ENCODE data around the gene KCNK3. TPM values are rescaled to one million over a fixed set of nuclear protein-coding genes. Genes with fewer than 3 reads are reported as not detected.

Gene KCNK3
- polyA plus RNA-seq, 1 of the 3 experiments (the other 2 are of a cell fraction), result 0.16 TPM

DNA sequence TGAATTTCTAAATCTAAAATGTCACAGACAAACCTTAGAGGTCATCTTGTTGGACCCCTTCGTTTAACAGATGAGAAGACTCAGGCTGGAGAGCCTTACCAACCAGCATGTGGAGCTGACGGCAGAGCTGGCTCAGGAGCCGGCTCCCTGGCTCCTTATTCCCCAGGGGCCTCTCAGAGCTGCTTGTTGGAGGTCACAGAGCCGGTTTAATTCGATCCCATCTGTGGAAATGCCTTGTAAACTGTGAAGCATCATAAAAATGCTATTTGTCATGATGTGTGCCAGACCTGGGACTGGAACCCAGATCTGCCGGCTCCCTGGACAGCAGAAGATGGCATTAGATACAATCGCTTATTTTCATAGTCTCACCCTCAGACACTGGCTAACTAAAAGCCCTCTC lies 43.2 kb upstream of the KCNK3 start:
- H3K4me3 ChIP-seq (ENCODE audit: low read depth in 2 of 2, low read length in 1 of 2), result no peak overlapping the region
- no peak overlapping the region for H3K27ac ChIP-seq (ENCODE audit: low read depth in 2 of 2, low read length in 1 of 2)
- H3K36me3 ChIP-seq (replicated peaks in 1 of 2; ENCODE audit: control insufficient read depth in 1 of 2, insufficient read depth in 2 of 2, low read length in 1 of 2), result no peaks in the 10 kb centered on the region
- ChIA-PET POLR2A (no interaction called here), CTCF (interaction anchor here (0.6 to 5.5 kb wide), 9 partner anchors 35 to 720 kb away, joined by 3 to 32 read pairs (median 6); no protein-coding TSS in a partner anchor)
- no peak for DNase-seq
- H3K27me3 ChIP-seq (ENCODE audit: insufficient read depth), result peaks cover 40% of the 10 kb centered on the region; the same call in 1 of the 2 replicates
- H3K4me2 ChIP-seq, result no peak overlapping the region
- no peaks in the 10 kb centered on the region for H3K9me3 ChIP-seq
- H3F3A ChIP-seq (replicated peaks; ENCODE audit: insufficient read depth), result no peaks in the 10 kb centered on the region
- WGBS (ENCODE audit: low lambda C conversion rate), result 22% methylated on average over 7 of the region's 7 CpGs
- H3K9me2 ChIP-seq, result no peaks in the 10 kb centered on the region
- TF ChIP-seq FOSL2 (IDR thresholded peaks at IDR 0.05; ENCODE audit: borderline replicate concordance, low read depth) (no peak), RCOR1 (IDR thresholded peaks at IDR 0.05; ENCODE audit: low read length) (0 out of 2 replicates have a peak, but pooled peaks have one; percentile 15)
- no peaks in the 10 kb centered on the region for H3K79me2 ChIP-seq (ENCODE audit: insufficient read depth)
- H4K20me1 ChIP-seq (ENCODE audit: insufficient read depth), result no peaks in the 10 kb centered on the region
- H3K9ac ChIP-seq, result no peak overlapping the region
- peaks cover 0 to 36% of the 10 kb centered on the region in 2 experiments; a peak in 2 of 4 replicates for H3K4me1 ChIP-seq (ENCODE audit: control insufficient read depth in 1 of 2, insufficient read depth in 2 of 2, low read depth in 1 of 2, low read length in 1 of 2)
- H2AFZ ChIP-seq (ENCODE audit: low read depth), result no peak overlapping the region

- ChIA-PET CTCF (interaction anchor here (0.8 to 5.5 kb wide), 6 partner anchors 10 to 95 kb away, joined by 3 to 32 read pairs (median 4); no protein-coding TSS in a partner anchor), POLR2A (no interaction called here)
- WGBS (ENCODE audit: low lambda C conversion rate), result 72% methylated on average over 12 of the region's 12 CpGs
- H3K4me2 ChIP-seq, result no peak overlapping the region
- no peaks in the 10 kb centered on the region for H3K9me3 ChIP-seq
- no peaks in the 10 kb centered on the region for H3F3A ChIP-seq (replicated peaks; ENCODE audit: insufficient read depth)
- H3K27ac ChIP-seq (ENCODE audit: low read depth in 2 of 2, low read length in 1 of 2), result no peak overlapping the region
- no peak overlapping the region for H3K4me3 ChIP-seq (ENCODE audit: low read depth in 2 of 2, low read length in 1 of 2)
- DNase-seq, result no peak
- TF ChIP-seq SMC3 (IDR thresholded peaks at IDR 0.05; ENCODE audit: low read depth, low read length) (no peak), EP300 (IDR thresholded peaks at IDR 0.05; ENCODE audit: borderline replicate concordance in 1 of 2, low read depth in 1 of 2, low read length in 1 of 2) (no peak), ELF1 (IDR thresholded peaks at IDR 0.05) (no peak), NFIC (IDR thresholded peaks at IDR 0.05; ENCODE audit: borderline replicate concordance) (no peak)
- no peaks in the 10 kb centered on the region for H3K36me3 ChIP-seq (replicated peaks in 1 of 2; ENCODE audit: control insufficient read depth in 1 of 2, insufficient read depth in 2 of 2, low read length in 1 of 2)
- no peak overlapping the region for H3K9ac ChIP-seq
- peaks cover 0 to 36% of the 10 kb centered on the region in 2 experiments; a peak in 2 of 4 replicates for H3K4me1 ChIP-seq (ENCODE audit: control insufficient read depth in 1 of 2, insufficient read depth in 2 of 2, low read depth in 1 of 2, low read length in 1 of 2)
- H3K79me2 ChIP-seq (ENCODE audit: insufficient read depth), result no peaks in the 10 kb centered on the region
- no peaks in the 10 kb centered on the region for H3K9me2 ChIP-seq
- H4K20me1 ChIP-seq (ENCODE audit: insufficient read depth), result no peaks in the 10 kb centered on the region
- H3K27me3 ChIP-seq (ENCODE audit: insufficient read depth), result peaks cover 35% of the 10 kb centered on the region; the same call in 1 of the 2 replicates
- H2AFZ ChIP-seq (ENCODE audit: low read depth), result no peak overlapping the region
These were observed 42.4 kb upstream of the KCNK3 start for GRCh38 chr2:26649992-26650712.

DNA sequence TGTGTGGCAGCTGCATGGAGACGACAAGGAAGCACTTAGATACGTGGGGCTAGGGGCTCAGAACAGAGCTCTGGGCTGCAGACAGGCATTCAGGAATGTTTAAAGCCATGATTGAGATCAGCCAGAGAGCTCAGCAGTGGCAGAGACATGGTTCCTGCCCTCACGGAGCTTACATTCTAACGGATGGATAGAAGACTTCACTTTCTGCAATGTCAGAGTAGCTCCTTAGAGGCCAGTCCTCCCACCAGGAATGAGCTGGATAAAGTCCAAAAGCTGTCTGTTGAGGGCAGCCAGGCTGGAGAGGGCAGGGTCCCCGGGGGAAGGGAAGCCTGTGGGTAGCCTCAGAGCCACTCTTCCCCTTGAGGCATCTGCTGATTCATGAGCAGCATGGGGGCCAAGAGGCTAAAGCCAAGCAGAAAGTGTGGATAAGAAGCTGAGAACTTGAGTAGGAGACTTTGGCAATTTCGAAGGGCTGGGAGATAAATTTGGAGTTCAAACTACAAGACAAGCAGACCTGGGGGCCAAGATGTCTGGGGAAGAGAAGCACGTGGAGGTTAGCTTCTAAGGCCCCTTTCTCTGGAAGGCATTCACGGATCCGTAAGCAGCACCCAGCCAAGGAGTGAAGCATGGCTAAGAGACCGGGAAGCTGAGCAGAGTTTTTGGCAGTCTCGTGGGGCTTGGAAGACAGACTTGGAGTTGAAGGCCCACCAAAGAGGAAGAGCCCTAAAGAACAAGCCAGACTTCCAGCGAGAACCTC lies 41.6 kb upstream of the KCNK3 start:
- no peak overlapping the region for H2AFZ ChIP-seq (ENCODE audit: low read depth)
- POLR2A ChIA-PET, result no interaction called here
- H3K36me3 ChIP-seq (replicated peaks in 1 of 2; ENCODE audit: control insufficient read depth in 1 of 2, insufficient read depth in 2 of 2, low read length in 1 of 2), result no peaks in the 10 kb centered on the region
- DNase-seq, result no peak
- CTCF ChIA-PET, result interaction anchor here (0.7 to 5.5 kb wide), 8 partner anchors 11 to 94 kb away, joined by 3 to 32 read pairs (median 4); no protein-coding TSS in a partner anchor
- no peaks in the 10 kb centered on the region for H3F3A ChIP-seq (replicated peaks; ENCODE audit: insufficient read depth)
- H3K9me3 ChIP-seq, result no peaks in the 10 kb centered on the region
- H3K9ac ChIP-seq, result no peak overlapping the region
- H3K27ac ChIP-seq (ENCODE audit: low read depth in 2 of 2, low read length in 1 of 2), result no peak overlapping the region
- 61% methylated on average over 12 of the region's 12 CpGs for WGBS (ENCODE audit: low lambda C conversion rate)
- H3K79me2 ChIP-seq (ENCODE audit: insufficient read depth), result no peaks in the 10 kb centered on the region
- peaks cover 0 to 36% of the 10 kb centered on the region in 2 experiments; a peak in 2 of 4 replicates for H3K4me1 ChIP-seq (ENCODE audit: control insufficient read depth in 1 of 2, insufficient read depth in 2 of 2, low read depth in 1 of 2, low read length in 1 of 2)
- no peak overlapping the region for H3K4me2 ChIP-seq
- H3K27me3 ChIP-seq (ENCODE audit: insufficient read depth), result peaks cover 29% of the 10 kb centered on the region; the same call in 1 of the 2 replicates
- no peaks in the 10 kb centered on the region for H3K9me2 ChIP-seq
- H4K20me1 ChIP-seq (ENCODE audit: insufficient read depth), result no peaks in the 10 kb centered on the region
- no peak overlapping the region for H3K4me3 ChIP-seq (ENCODE audit: low read depth in 2 of 2, low read length in 1 of 2)
- TF ChIP-seq GATA2 (CRISPR knock-in tag; IDR thresholded peaks at IDR 0.05) (no peak), RCOR1 (IDR thresholded peaks at IDR 0.05; ENCODE audit: low read length) (no peak), NFIC (IDR thresholded peaks at IDR 0.05; ENCODE audit: borderline replicate concordance) (no peak), REST (IDR thresholded peaks at IDR 0.05; ENCODE audit: low read depth, low read length) (no peak), EZH2phosphoT487 (IDR thresholded peaks at IDR 0.05; ENCODE audit: borderline replicate concordance, low read depth) (no peak), RFX5 (IDR thresholded peaks at IDR 0.05; ENCODE audit: low read length) (no peak), IRF3 (IDR thresholded peaks at IDR 0.05; ENCODE audit: low read depth, low read length) (no peak)
- TF ChIP-seq, protein P1, sequence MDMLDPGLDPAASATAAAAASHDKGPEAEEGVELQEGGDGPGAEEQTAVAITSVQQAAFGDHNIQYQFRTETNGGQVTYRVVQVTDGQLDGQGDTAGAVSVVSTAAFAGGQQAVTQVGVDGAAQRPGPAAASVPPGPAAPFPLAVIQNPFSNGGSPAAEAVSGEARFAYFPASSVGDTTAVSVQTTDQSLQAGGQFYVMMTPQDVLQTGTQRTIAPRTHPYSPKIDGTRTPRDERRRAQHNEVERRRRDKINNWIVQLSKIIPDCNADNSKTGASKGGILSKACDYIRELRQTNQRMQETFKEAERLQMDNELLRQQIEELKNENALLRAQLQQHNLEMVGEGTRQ (IDR thresholded peaks at IDR 0.05; ENCODE audit: borderline replicate concordance, low read depth, low read length), result no peak

Measured in SK-N-SH (cell line).